ENCODE results near the gene RIBC1.

DNA sequence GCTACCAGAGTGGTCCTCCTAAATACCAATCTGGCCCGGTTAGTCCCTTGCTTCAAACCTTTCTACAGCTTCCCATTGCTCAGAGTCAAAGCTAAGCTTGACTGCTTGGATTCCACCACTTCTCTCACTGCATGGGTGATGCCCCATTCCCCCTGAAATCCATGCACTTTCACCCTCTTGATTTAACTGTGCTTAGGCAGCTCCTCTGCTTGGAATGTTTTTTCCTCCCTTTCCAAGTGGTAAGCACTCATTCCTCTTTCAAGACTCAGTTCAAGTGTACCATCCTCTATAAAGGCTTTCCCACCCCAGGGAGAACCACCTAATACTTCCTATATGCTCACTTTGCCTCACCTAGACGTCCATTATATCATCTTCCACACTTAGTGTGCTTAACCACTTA lies 49.4 kb upstream of the RIBC1 start:
- TF ChIP-seq GATA2 (IDR thresholded peaks at IDR 0.05; ENCODE audit: low read depth, low read length): no peak
- TF ChIP-seq GATA3 (IDR thresholded peaks at IDR 0.05; ENCODE audit: low read depth, low read length): no peak

Measured in SH-SY5Y (cell line).